Measurements from ENCODE around the gene NAT8L. TPM values are rescaled to one million over a fixed set of nuclear protein-coding genes. Genes with fewer than 3 reads are reported as not detected.
"Not testable (repeated sequence)": the region's sequence is repeated elsewhere in the genome, so short reads cannot be mapped to it uniquely, and the experiment has no call there.

Gene NAT8L
- total RNA-seq, 1 donor from 2014 or later = 14.9 TPM

GRCh38 chr4:2024683-2025082, 34.4 kb upstream of the NAT8L start:
- H3K4me1 Mint-ChIP-seq (ENCODE audit: unreplicated experiment) = no peaks in the 10 kb centered on the region
- H3K4me3 Mint-ChIP-seq = no peak overlapping the region
- no peak for TF ChIP-seq CTCF (conservative IDR thresholded peaks at IDR 0.05)
- H3K27me3 Mint-ChIP-seq = peaks cover 70% of the 10 kb centered on the region
- no peaks in the 10 kb centered on the region for H3K9me3 Mint-ChIP-seq
- DNase-seq (ENCODE audit: extremely low spot score, unreplicated experiment) = no peak
- no peak overlapping the region for H3K27ac Mint-ChIP-seq
- no peaks in the 10 kb centered on the region for H3K36me3 Mint-ChIP-seq

GRCh38 chr4:2025817-2026216, 33.3 kb upstream of the NAT8L start:
- Mint-ChIP-seq H3K4me3 (no peak overlapping the region), H3K4me1 (ENCODE audit: unreplicated experiment) (no peaks in the 10 kb centered on the region), H3K9me3 (no peaks in the 10 kb centered on the region), H3K27me3 (peaks cover 75% of the 10 kb centered on the region), H3K27ac (no peak overlapping the region), H3K36me3 (no peaks in the 10 kb centered on the region)
- no peak for TF ChIP-seq CTCF (conservative IDR thresholded peaks at IDR 0.05)
- DNase-seq (ENCODE audit: extremely low spot score, unreplicated experiment) = no peak

GRCh38 chr4:2027120-2027519, 32.0 kb upstream of the NAT8L start:
- not testable (repeated sequence) for H3K9me3 Mint-ChIP-seq, H3K4me3 Mint-ChIP-seq
- peaks cover 71% of the 10 kb centered on the region for H3K27me3 Mint-ChIP-seq

GRCh38 chr4:2031161-2031560, 28.0 kb upstream of the NAT8L start:
- H3K27me3 Mint-ChIP-seq = peaks cover 68% of the 10 kb centered on the region
- H3K4me3 Mint-ChIP-seq; DNase-seq (ENCODE audit: extremely low spot score, unreplicated experiment); H3K9me3 Mint-ChIP-seq; H3K27ac Mint-ChIP-seq; H3K4me1 Mint-ChIP-seq (ENCODE audit: unreplicated experiment); H3K36me3 Mint-ChIP-seq: not testable (repeated sequence)

More at GRCh38 chr4:2027120-2027519, 32.0 kb upstream of the NAT8L start:
- not testable (repeated sequence) for DNase-seq (ENCODE audit: extremely low spot score, unreplicated experiment); H3K4me1 Mint-ChIP-seq (ENCODE audit: unreplicated experiment); H3K36me3 Mint-ChIP-seq; H3K27ac Mint-ChIP-seq

GRCh38 chr4:2036327-2036726, 22.8 kb upstream of the NAT8L start:
- TF ChIP-seq CTCF (conservative IDR thresholded peaks at IDR 0.05) = no peak
- H3K9me3 Mint-ChIP-seq = no peaks in the 10 kb centered on the region
- peaks cover 58% of the 10 kb centered on the region for H3K27me3 Mint-ChIP-seq
- H3K36me3 Mint-ChIP-seq = no peaks in the 10 kb centered on the region
- H3K27ac Mint-ChIP-seq = no peak overlapping the region
- no peak for DNase-seq (ENCODE audit: extremely low spot score, unreplicated experiment)
- H3K4me3 Mint-ChIP-seq = no peak overlapping the region
- no peaks in the 10 kb centered on the region for H3K4me1 Mint-ChIP-seq (ENCODE audit: unreplicated experiment)

- peaks cover 61% of the 10 kb centered on the region for H3K27me3 Mint-ChIP-seq
Measured at GRCh38 chr4:2036866-2037265, 22.3 kb upstream of the NAT8L start.

More at GRCh38 chr4:2036866-2037265, 22.3 kb upstream of the NAT8L start:
- Mint-ChIP-seq H3K9me3 (no peaks in the 10 kb centered on the region), H3K27ac (no peak overlapping the region), H3K4me3 (no peak overlapping the region), H3K36me3 (no peaks in the 10 kb centered on the region), H3K4me1 (ENCODE audit: unreplicated experiment) (no peaks in the 10 kb centered on the region)
- DNase-seq (ENCODE audit: extremely low spot score, unreplicated experiment) = no peak
- TF ChIP-seq CTCF (conservative IDR thresholded peaks at IDR 0.05) = no peak
